GM12878 (cell line): ENCODE data around the gene MYOM3. TPM values are rescaled to one million over a fixed set of nuclear protein-coding genes. Genes with fewer than 3 reads are reported as not detected.

ENCODE experiments used
- ATAC-seq: fragments of 200-7000 bp; cut with Tn5 transposase; 3 replicates; pipeline ENCODE4 v1.9.1; 2020; ENCODE audit warnings: mild to moderate bottlenecking, moderate library complexity
- BruUV-seq: library from RNA; stranded (reverse); fragments of 400-500 nt; replicated peaks from 2 replicates; lab custom pipeline; 2021; lab: Mats Ljungman, UMichigan
- CTCF ChIA-PET: fragments of 300-600 bp; sonication (Branson Sonifier 250); formaldehyde crosslinking; extraction: SDS; loops from one replicate; lab custom pipeline; 2021; ENCODE audit warnings: inconsistent platforms; lab: Yijun Ruan, JAX
- POLR2A ChIA-PET: fragments of 350-600 bp; formaldehyde crosslinking; extraction: SDS; loops from one replicate; lab custom pipeline; 2021; ENCODE audit warnings: inconsistent platforms; lab: Charles Lee
- RAD21 ChIA-PET: fragments of 300-600 bp; sonication (Branson Sonifier 250); formaldehyde crosslinking; loops from one replicate; lab custom pipeline; 2023; ENCODE audit warnings: antibody characterized with exemption; ENCODE audit not compliant: unreplicated experiment; lab: Charles Lee
- SMC1A ChIA-PET: fragments of 300-600 bp; sonication (Branson Sonifier 250); formaldehyde crosslinking; loops from one replicate; lab custom pipeline; 2023; ENCODE audit not compliant: unreplicated experiment, uncharacterized antibody; lab: Charles Lee
- DNase-seq: peaks from one replicate; pipeline ENCODE4 v3.0.0-alpha.2; 2011; ENCODE audit warnings: low read depth, low spot score
- FAIRE-seq: peaks from 3 replicates; lab custom pipeline; 2011; peaks lifted over from hg19 to GRCh38; lab: Jason Lieb, UNC
- H2AFZ ChIP-seq: 2 replicates; pipeline ENCODE4 v1.6.0; 2011; ENCODE audit warnings: low read depth, low read length, control low read depth; ENCODE audit not compliant: control insufficient read depth
- H3K27ac ChIP-seq: 2 replicates; pipeline ENCODE4 v1.5.1; 2011; ENCODE audit warnings: control low read depth; ENCODE audit not compliant: control insufficient read depth, insufficient read depth
- H3K27me3 ChIP-seq, 2 experiments: replicated peaks in 1 of 2; 2 replicates each; pipeline versions ENCODE4 v1.6.0 to v1.6.1; 2011; ENCODE audit warnings: low read length in 1 of 2; ENCODE audit not compliant: control insufficient read depth in 2 of 2, insufficient read depth in 2 of 2
- H3K36me3 ChIP-seq, 2 experiments: 2 replicates each; pipeline ENCODE4 v1.5.1; 2011; ENCODE audit warnings: low read length in 1 of 2; ENCODE audit not compliant: control insufficient read depth in 2 of 2, insufficient read depth in 2 of 2
- H3K4me1 ChIP-seq: 2 replicates; pipeline ENCODE4 v1.6.1; 2011; ENCODE audit warnings: mild to moderate bottlenecking, low read length, moderate library complexity, mixed read lengths; ENCODE audit not compliant: control insufficient read depth, insufficient read depth
- H3K4me2 ChIP-seq: 2 replicates; pipeline ENCODE4 v1.6.0; 2011; ENCODE audit warnings: control low read depth; ENCODE audit not compliant: control insufficient read depth, insufficient read depth
- H3K4me3 ChIP-seq: fragments of 200-600 bp; sonication (generic); 2 replicates; pipeline ENCODE4 v1.5.1; 2016
- H3K79me2 ChIP-seq: 2 replicates; pipeline ENCODE4 v1.6.0; 2011; ENCODE audit warnings: low read length; ENCODE audit not compliant: control insufficient read depth, insufficient read depth
- H3K9ac ChIP-seq: 2 replicates; pipeline ENCODE4 v1.8.0; 2011; ENCODE audit warnings: low read length, control low read depth, mixed read lengths; ENCODE audit not compliant: control insufficient read depth, insufficient read depth
- H3K9me3 ChIP-seq: replicated peaks from 3 replicates; pipeline ENCODE4 v1.5.1; 2011; ENCODE audit warnings: mild to moderate bottlenecking, low read length; ENCODE audit not compliant: control insufficient read depth, insufficient read depth
- H4K20me1 ChIP-seq: 2 replicates; pipeline ENCODE4 v1.6.0; 2011; ENCODE audit not compliant: control insufficient read depth, insufficient read depth
- CHD4 ChIP-seq: fragments of 200-600 bp; sonication (generic); IDR thresholded peaks from 2 replicates; pipeline ENCODE4 v1.6.1; 2016; ENCODE audit warnings: mild to moderate bottlenecking
- CREM ChIP-seq: IDR thresholded peaks from 2 replicates; pipeline ENCODE4 v1.6.1; 2014; ENCODE audit warnings: antibody characterized with exemption, low read depth
- EP300 ChIP-seq, 2 experiments: fragments of 150-350 bp in 1 of 2; IDR thresholded peaks; 2 replicates each; pipeline ENCODE4 v1.6.1; 2011 to 2012; ENCODE audit warnings: low read depth in 2 of 2, low read length in 2 of 2, borderline replicate concordance in 1 of 2, improper control_type of control experiment in 1 of 2, inconsistent platforms in 1 of 2; ENCODE audit not compliant: control insufficient read depth in 1 of 2
- FOXM1 ChIP-seq: IDR thresholded peaks from 2 replicates; pipeline ENCODE4 v1.6.1; 2012; ENCODE audit warnings: low read depth, mild to moderate bottlenecking, inconsistent platforms, low read length, moderate library complexity
- MYB ChIP-seq: fragments of 150-350 bp; IDR thresholded peaks from 2 replicates; pipeline ENCODE4 v1.6.1; 2014; ENCODE audit warnings: mild to moderate bottlenecking, low read depth, low read length, borderline replicate concordance
- NR2F1 ChIP-seq: fragments of 450-650 bp; conservative IDR thresholded peaks from 2 replicates; pipeline ENCODE4 v1.6.1; 2017; ENCODE audit warnings: mild to moderate bottlenecking
- POLR2AphosphoS2 ChIP-seq: IDR thresholded peaks from 2 replicates; pipeline ENCODE4 v1.6.1; 2011; ENCODE audit warnings: low read depth, mild to moderate bottlenecking, low read length, improper control_type of control experiment, moderate library complexity
- RCOR1 ChIP-seq: conservative IDR thresholded peaks from 2 replicates; pipeline ENCODE4 v1.6.1; 2012; ENCODE audit warnings: low read depth, low read length, improper control_type of control experiment
- ZNF622 ChIP-seq: fragments of 450-650 bp; IDR thresholded peaks from 2 replicates; pipeline ENCODE4 v1.6.1; 2017; ENCODE audit warnings: mild to moderate bottlenecking, inconsistent platforms
- WGBS: methylation state at CpG from one replicate; pipeline ENCODE4 v1.1.6; 2016; ENCODE audit warnings: low lambda C conversion rate; ENCODE audit not compliant: insufficient replicate concordance, insufficient coverage; ENCODE audit errors: missing lambda C conversion rate; 5-methylcytosine and 5-hydroxymethylcytosine counted together
- in situ Hi-C: fragments of 300-500 bp; cut with MboI; formaldehyde crosslinking; loops from 9 replicates; pipeline ENCODE4 v1.14.3; 2018; ENCODE audit warnings: mixed read lengths
- intact Hi-C: fragments of 100-400 bp; cut with micrococcal nuclease; formaldehyde crosslinking; loops from one replicate; pipeline ENCODE4 v1.14.2; 2022; ENCODE audit not compliant: unreplicated experiment
- polyA plus RNA-seq, 11 experiments: library from polyadenylated mRNA; depleted of rRNA in 4 of 11; unstranded in 6 of 11; stranded (reverse) in 5 of 11; fragments of >200 nt; fragmentation: Nextera tagmentation in 4 of 11; fragmentation: Illumina TruSeq in 1 of 11; extraction: Ambion mirVana in 4 of 11; extraction: Trizol in 1 of 11; gene quantifications; 1 replicate in 1 of 11; 2 replicates in 10 of 11; pipeline versions ENCODE4 v1.2.1 to v1.2.3, GENCODE V29; 2011 to 2016; ENCODE audit warnings: inconsistent platforms in 2 of 11, missing spikeins in 2 of 11, low read depth in 1 of 11
- total RNA-seq, 4 experiments: library from RNA; depleted of rRNA in 3 of 4; stranded (reverse); fragments of >200 nt in 3 of 4; fragmentation: Illumina TruSeq in 1 of 4; extraction: Trizol in 1 of 4; gene quantifications; 2 replicates each; pipeline versions ENCODE4 v1.2.1 to v1.2.3, GENCODE V29; 2013 to 2021
- TF ChIP-seq, protein P1 (sequence below), 3 experiments: IDR thresholded peaks in 2 of 3; conservative IDR thresholded peaks in 1 of 3; 2 replicates each; pipeline ENCODE4 v1.5.1; 2011; ENCODE audit warnings: low read depth in 3 of 3, low read length in 3 of 3, mild to moderate bottlenecking in 3 of 3, control low read depth in 2 of 3, moderate library complexity in 2 of 3, inconsistent platforms in 1 of 3, mixed read lengths in 1 of 3; ENCODE audit not compliant: control insufficient read depth in 2 of 3, insufficient read depth in 1 of 3; ENCODE audit errors: extremely low read depth in 1 of 3
- TF ChIP-seq, protein P2 (sequence below): fragments of 450-650 bp; IDR thresholded peaks from 2 replicates; pipeline ENCODE4 v1.6.1; 2016; ENCODE audit warnings: mild to moderate bottlenecking
- TF ChIP-seq, protein P3 (sequence below): IDR thresholded peaks from 2 replicates; pipeline ENCODE4 v1.6.1; 2012; ENCODE audit warnings: low read depth, low read length, improper control_type of control experiment
- TF ChIP-seq, protein P4 (sequence below): fragments of 450-650 bp; IDR thresholded peaks from 2 replicates; pipeline ENCODE4 v1.6.1; 2016; ENCODE audit warnings: mild to moderate bottlenecking

MYOM3 gene
- total and polyA plus RNA-seq, 10 of the 15 experiments (the other 5 are each of a cell fraction or from before 2014, with no cell fraction given), result 0.06 TPM; not detected in 9

DNA sequence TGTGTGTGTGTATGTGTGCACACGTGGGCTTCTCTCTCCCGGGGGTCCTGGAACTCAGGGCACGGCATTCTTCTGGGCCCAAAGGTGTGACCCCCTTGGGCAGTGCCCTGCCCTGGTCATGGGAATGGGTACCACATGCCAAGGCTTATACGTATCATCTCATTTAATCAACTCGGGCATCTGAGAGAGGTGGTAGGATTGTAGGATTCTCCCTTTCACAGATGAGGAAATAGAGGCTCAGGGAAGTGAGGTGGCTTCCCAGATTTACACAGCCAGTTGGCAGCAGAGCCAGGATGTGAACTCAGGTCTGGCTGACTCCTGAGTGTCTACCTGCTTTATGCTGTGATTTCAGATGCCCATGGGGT lies 15.2 kb downstream of the MYOM3 start:
- TF ChIP-seq MYB (no peak), POLR2AphosphoS2 (no peak), CREM (no peak), CHD4 (no peak), FOXM1 (no peak), NR2F1 (no peak), ZNF622 (no peak), EP300 (IDR thresholded peaks at IDR 0.05; ENCODE audit: borderline replicate concordance in 1 of 2, control insufficient read depth in 1 of 2, low read depth in 2 of 2, low read length in 2 of 2) (no peak), RCOR1 (no peak)
- TF ChIP-seq, protein P1, sequence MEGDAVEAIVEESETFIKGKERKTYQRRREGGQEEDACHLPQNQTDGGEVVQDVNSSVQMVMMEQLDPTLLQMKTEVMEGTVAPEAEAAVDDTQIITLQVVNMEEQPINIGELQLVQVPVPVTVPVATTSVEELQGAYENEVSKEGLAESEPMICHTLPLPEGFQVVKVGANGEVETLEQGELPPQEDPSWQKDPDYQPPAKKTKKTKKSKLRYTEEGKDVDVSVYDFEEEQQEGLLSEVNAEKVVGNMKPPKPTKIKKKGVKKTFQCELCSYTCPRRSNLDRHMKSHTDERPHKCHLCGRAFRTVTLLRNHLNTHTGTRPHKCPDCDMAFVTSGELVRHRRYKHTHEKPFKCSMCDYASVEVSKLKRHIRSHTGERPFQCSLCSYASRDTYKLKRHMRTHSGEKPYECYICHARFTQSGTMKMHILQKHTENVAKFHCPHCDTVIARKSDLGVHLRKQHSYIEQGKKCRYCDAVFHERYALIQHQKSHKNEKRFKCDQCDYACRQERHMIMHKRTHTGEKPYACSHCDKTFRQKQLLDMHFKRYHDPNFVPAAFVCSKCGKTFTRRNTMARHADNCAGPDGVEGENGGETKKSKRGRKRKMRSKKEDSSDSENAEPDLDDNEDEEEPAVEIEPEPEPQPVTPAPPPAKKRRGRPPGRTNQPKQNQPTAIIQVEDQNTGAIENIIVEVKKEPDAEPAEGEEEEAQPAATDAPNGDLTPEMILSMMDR (IDR thresholded peaks at IDR 0.05 in 2 of 3, conservative IDR thresholded peaks at IDR 0.05 in 1 of 3; ENCODE audit: control insufficient read depth in 2 of 3, extremely low read depth in 1 of 3, insufficient read depth in 1 of 3, low read depth in 3 of 3, low read length in 3 of 3), result no peak
- TF ChIP-seq, protein P2, sequence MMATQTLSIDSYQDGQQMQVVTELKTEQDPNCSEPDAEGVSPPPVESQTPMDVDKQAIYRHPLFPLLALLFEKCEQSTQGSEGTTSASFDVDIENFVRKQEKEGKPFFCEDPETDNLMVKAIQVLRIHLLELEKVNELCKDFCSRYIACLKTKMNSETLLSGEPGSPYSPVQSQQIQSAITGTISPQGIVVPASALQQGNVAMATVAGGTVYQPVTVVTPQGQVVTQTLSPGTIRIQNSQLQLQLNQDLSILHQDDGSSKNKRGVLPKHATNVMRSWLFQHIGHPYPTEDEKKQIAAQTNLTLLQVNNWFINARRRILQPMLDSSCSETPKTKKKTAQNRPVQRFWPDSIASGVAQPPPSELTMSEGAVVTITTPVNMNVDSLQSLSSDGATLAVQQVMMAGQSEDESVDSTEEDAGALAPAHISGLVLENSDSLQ, result no peak
- TF ChIP-seq, protein P3, sequence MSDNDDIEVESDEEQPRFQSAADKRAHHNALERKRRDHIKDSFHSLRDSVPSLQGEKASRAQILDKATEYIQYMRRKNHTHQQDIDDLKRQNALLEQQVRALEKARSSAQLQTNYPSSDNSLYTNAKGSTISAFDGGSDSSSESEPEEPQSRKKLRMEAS, result no peak
- TF ChIP-seq, protein P4, sequence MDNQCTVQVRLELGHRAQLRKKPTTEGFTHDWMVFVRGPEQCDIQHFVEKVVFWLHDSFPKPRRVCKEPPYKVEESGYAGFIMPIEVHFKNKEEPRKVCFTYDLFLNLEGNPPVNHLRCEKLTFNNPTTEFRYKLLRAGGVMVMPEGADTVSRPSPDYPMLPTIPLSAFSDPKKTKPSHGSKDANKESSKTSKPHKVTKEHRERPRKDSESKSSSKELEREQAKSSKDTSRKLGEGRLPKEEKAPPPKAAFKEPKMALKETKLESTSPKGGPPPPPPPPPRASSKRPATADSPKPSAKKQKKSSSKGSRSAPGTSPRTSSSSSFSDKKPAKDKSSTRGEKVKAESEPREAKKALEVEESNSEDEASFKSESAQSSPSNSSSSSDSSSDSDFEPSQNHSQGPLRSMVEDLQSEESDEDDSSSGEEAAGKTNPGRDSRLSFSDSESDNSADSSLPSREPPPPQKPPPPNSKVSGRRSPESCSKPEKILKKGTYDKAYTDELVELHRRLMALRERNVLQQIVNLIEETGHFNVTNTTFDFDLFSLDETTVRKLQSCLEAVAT, result no peak
- RAD21 ChIA-PET, result no interaction called here
- Histone ChIP-seq H2AFZ (no peak overlapping the region), H3K27me3 (no peaks in the 10 kb centered on the region; a peak in 1 of 4 replicates), H4K20me1 (no peaks in the 10 kb centered on the region), H3K4me1 (no peaks in the 10 kb centered on the region), H3K36me3 (no peaks in the 10 kb centered on the region), H3K9ac (no peak overlapping the region), H3K4me2 (no peak overlapping the region), H3K27ac (no peak overlapping the region), H3K9me3 (no peaks in the 10 kb centered on the region), H3K79me2 (no peaks in the 10 kb centered on the region), H3K4me3 (no peak overlapping the region)
- POLR2A ChIA-PET, result no interaction called here
- no TSS peak for BruUV-seq
- ATAC-seq (no peak), FAIRE-seq (no peak), DNase-seq (no peak)
- SMC1A ChIA-PET, result no interaction called here
- CTCF ChIA-PET, result no interaction called here
- intact Hi-C loops, result no loop called here
- WGBS, result 17% methylated on average over 5 of the region's 5 CpGs
- in situ Hi-C loops, result no loop called here
